ENCODE results near the gene OR51L1. TPM values are rescaled to one million over a fixed set of nuclear protein-coding genes. Genes with fewer than 3 reads are reported as not detected.

OR51L1 gene
- total and polyA plus RNA-seq, 12 donors, result not detected

GRCh38 chr11:5036669-5037068, 42.0 kb downstream of the OR51L1 start:
- DNase-seq, result no peak
- WGBS, 4 donors, result 71 to 79% (median 72%) methylated on average over 2 of the region's 2 CpGs
- no peak overlapping the region for H3K27ac ChIP-seq
- no peak overlapping the region for H3K4me3 ChIP-seq
- no peaks in the 10 kb centered on the region for H3K4me1 ChIP-seq (replicated peaks in 1 of 2)
- intact Hi-C loops (cut with DNase I), result no loop called here
- H3K36me3 ChIP-seq (replicated peaks in 1 of 2), result no peaks in the 10 kb centered on the region
- no peaks in the 10 kb centered on the region for H3K9me3 ChIP-seq (replicated peaks in 1 of 3)
- TF ChIP-seq POLR2A (IDR thresholded peaks at IDR 0.05) (no peak), CTCF (IDR thresholded peaks at IDR 0.05) (no peak)
- no peaks in the 10 kb centered on the region for H3K27me3 ChIP-seq

GRCh38 chr11:5037926-5038325, 43.3 kb downstream of the OR51L1 start:
- no peak for TF ChIP-seq CTCF (IDR thresholded peaks at IDR 0.05)
- no peak for TF ChIP-seq POLR2A (IDR thresholded peaks at IDR 0.05)
- intact Hi-C loops (cut with DNase I), result no loop called here
- 38 to 63% (median 57%) methylated on average over 2 of the region's 2 CpGs for WGBS, 4 donors

GRCh38 chr11:5038341-5038740, 43.7 kb downstream of the OR51L1 start:
- intact Hi-C loops (cut with DNase I), result no loop called here
- Histone ChIP-seq H3K4me1 (replicated peaks in 1 of 2) (no peaks in the 10 kb centered on the region), H3K27me3 (no peaks in the 10 kb centered on the region), H3K36me3 (replicated peaks in 1 of 2) (no peaks in the 10 kb centered on the region), H3K4me3 (no peak overlapping the region), H3K9me3 (replicated peaks in 1 of 3) (no peaks in the 10 kb centered on the region), H3K27ac (no peak overlapping the region)
- TF ChIP-seq POLR2A (IDR thresholded peaks at IDR 0.05) (no peak), CTCF (IDR thresholded peaks at IDR 0.05) (no peak)
- no peak for DNase-seq
- whole genome bisulfite sequencing, 4 donors, result 74 to 95% (median 83%) methylated on average over 1 of the region's 1 CpG

More at GRCh38 chr11:5037926-5038325, 43.3 kb downstream of the OR51L1 start:
- Histone ChIP-seq H3K4me3 (no peak overlapping the region), H3K4me1 (replicated peaks in 1 of 2) (no peaks in the 10 kb centered on the region), H3K36me3 (replicated peaks in 1 of 2) (no peaks in the 10 kb centered on the region), H3K27ac (no peak overlapping the region), H3K9me3 (replicated peaks in 1 of 3) (no peaks in the 10 kb centered on the region), H3K27me3 (no peaks in the 10 kb centered on the region)
- DNase-seq, result no peak

- H3K36me3 ChIP-seq (replicated peaks in 1 of 2), result no peaks in the 10 kb centered on the region
- 53 to 66% (median 60%) methylated on average over 4 of the region's 4 CpGs for WGBS, 4 donors
- H3K4me1 ChIP-seq (replicated peaks in 1 of 2), result no peaks in the 10 kb centered on the region
- no peaks in the 10 kb centered on the region for H3K27me3 ChIP-seq
- H3K27ac ChIP-seq, result no peak overlapping the region
- intact Hi-C loops (cut with DNase I), result no loop called here
- H3K9me3 ChIP-seq (replicated peaks in 1 of 3), result no peaks in the 10 kb centered on the region
- DNase-seq, result no peak
- TF ChIP-seq POLR2A (IDR thresholded peaks at IDR 0.05) (no peak), CTCF (IDR thresholded peaks at IDR 0.05) (no peak)
- no peak overlapping the region for H3K4me3 ChIP-seq
Observed at GRCh38 chr11:5040876-5041275, 46.2 kb downstream of the OR51L1 start.

All from adrenal gland (tissue), 12 donors.